Neural crest cell (in vitro differentiated cells): ENCODE measurements around the gene SLC6A18. TPM values are rescaled to one million over a fixed set of nuclear protein-coding genes. Genes with fewer than 3 reads are reported as not detected.
"Not testable (repeated sequence)": the region's sequence is repeated elsewhere in the genome, so short reads cannot be mapped to it uniquely, and the experiment has no call there.

Experiments
- DNase-seq: peaks from one replicate; pipeline ENCODE4 v3.0.0; 2021; ENCODE audit warnings: low read depth, mixed read lengths, low spot score
- H3K27ac Mint-ChIP-seq: one replicate; pipeline ENCODE4 v1.8.0; 2021; ENCODE audit warnings: mild to moderate bottlenecking, mixed read lengths; ENCODE audit not compliant: unreplicated experiment
- H3K27me3 Mint-ChIP-seq: 2 replicates; pipeline ENCODE4 v1.8.0; 2021; ENCODE audit warnings: low read depth, mild to moderate bottlenecking, mixed read lengths
- H3K36me3 Mint-ChIP-seq: 2 replicates; pipeline ENCODE4 v1.8.0; 2021; ENCODE audit warnings: low read depth, mild to moderate bottlenecking, mixed read lengths
- H3K4me1 Mint-ChIP-seq: 2 replicates; pipeline ENCODE4 v1.8.0; 2021; ENCODE audit warnings: mixed read lengths
- H3K4me3 Mint-ChIP-seq: one replicate; pipeline ENCODE4 v1.8.0; 2021; ENCODE audit warnings: mild to moderate bottlenecking, mixed read lengths
- H3K9me3 Mint-ChIP-seq: 2 replicates; pipeline ENCODE4 v1.8.0; 2021; ENCODE audit warnings: mixed read lengths
- CTCF ChIP-seq: fragments of 200-600 bp; sonication (generic); conservative IDR thresholded peaks from 2 replicates; pipeline ENCODE4 v1.5.0; 2021; ENCODE audit warnings: antibody characterized with exemption, mild to moderate bottlenecking
- total RNA-seq: library from RNA; stranded (reverse); gene quantifications from 2 replicates; pipeline ENCODE4 v1.2.1, GENCODE V29; 2021

SLC6A18 gene
- total RNA-seq, 1 donor from 2014 or later: not detected

- no peaks in the 10 kb centered on the region for H3K36me3 Mint-ChIP-seq
- no peak for TF ChIP-seq CTCF
- no peak overlapping the region for H3K4me3 Mint-ChIP-seq
- H3K27me3 Mint-ChIP-seq: no peaks in the 10 kb centered on the region
- H3K27ac Mint-ChIP-seq: no peak overlapping the region
- no peaks in the 10 kb centered on the region for H3K4me1 Mint-ChIP-seq
- H3K9me3 Mint-ChIP-seq: no peaks in the 10 kb centered on the region
- DNase-seq: no peak
These were observed 2.9 kb downstream of the SLC6A18 start for GRCh38 chr5:1228120-1228519.

- not testable (repeated sequence) for DNase-seq, H3K4me3 Mint-ChIP-seq, H3K9me3 Mint-ChIP-seq, H3K27me3 Mint-ChIP-seq, H3K4me1 Mint-ChIP-seq, H3K36me3 Mint-ChIP-seq
- H3K27ac Mint-ChIP-seq: peak overlapping the region; percentile 57
These were observed 3.8 kb downstream of the SLC6A18 start for GRCh38 chr5:1229023-1229422.

- no peaks in the 10 kb centered on the region for H3K27me3 Mint-ChIP-seq
- H3K4me1 Mint-ChIP-seq: no peaks in the 10 kb centered on the region
- DNase-seq: no peak
- no peaks in the 10 kb centered on the region for H3K9me3 Mint-ChIP-seq
- H3K27ac Mint-ChIP-seq: no peak overlapping the region
- no peak overlapping the region for H3K4me3 Mint-ChIP-seq
- TF ChIP-seq CTCF: no peak
- no peaks in the 10 kb centered on the region for H3K36me3 Mint-ChIP-seq
These were observed 4.6 kb downstream of the SLC6A18 start for GRCh38 chr5:1229822-1230221.

- no peaks in the 10 kb centered on the region for H3K36me3 Mint-ChIP-seq
- no peak for DNase-seq
These were observed 5.4 kb downstream of the SLC6A18 start for GRCh38 chr5:1230551-1230950.

GRCh38 chr5:1231354-1231905 is 6.2 kb downstream of the SLC6A18 start:
- Mint-ChIP-seq H3K36me3 (no peaks in the 10 kb centered on the region), H3K4me1 (no peaks in the 10 kb centered on the region), H3K4me3 (no peak overlapping the region), H3K27ac (no peak overlapping the region), H3K27me3 (no peaks in the 10 kb centered on the region), H3K9me3 (no peaks in the 10 kb centered on the region)
- no peak for TF ChIP-seq CTCF
- no peak for DNase-seq

More at GRCh38 chr5:1230551-1230950, 5.4 kb downstream of the SLC6A18 start:
- H3K27ac Mint-ChIP-seq: no peak overlapping the region
- TF ChIP-seq CTCF: no peak
- no peaks in the 10 kb centered on the region for H3K9me3 Mint-ChIP-seq
- no peaks in the 10 kb centered on the region for H3K4me1 Mint-ChIP-seq
- no peak overlapping the region for H3K4me3 Mint-ChIP-seq
- no peaks in the 10 kb centered on the region for H3K27me3 Mint-ChIP-seq

- Mint-ChIP-seq H3K4me3 (no peak overlapping the region), H3K9me3 (no peaks in the 10 kb centered on the region)
- no peak for TF ChIP-seq CTCF
These were observed 7.6 kb downstream of the SLC6A18 start for GRCh38 chr5:1232780-1233179.

More at GRCh38 chr5:1232780-1233179, 7.6 kb downstream of the SLC6A18 start:
- Mint-ChIP-seq H3K36me3 (no peaks in the 10 kb centered on the region), H3K4me1 (no peaks in the 10 kb centered on the region), H3K27me3 (no peaks in the 10 kb centered on the region), H3K27ac (no peak overlapping the region)
- DNase-seq: no peak
